Heart right ventricle (tissue), 16 donors: ENCODE measurements around the gene LARGE1. TPM values are rescaled to one million over a fixed set of nuclear protein-coding genes. Genes with fewer than 3 reads are reported as not detected.
A peak's percentile ranks its signal among the peaks of the same experiment; 100 is the strongest.

Experiments
- ATAC-seq, 8 donors: fragments of 200-7000 bp; cut with Tn5 transposase; one replicate each; pipeline ENCODE4 v1.9.1; 2020; ENCODE audit warnings: mild to moderate bottlenecking in 8 of 8, moderate library complexity in 8 of 8, moderate number of reproducible peaks in 1 of 8
- DNase-seq, 2 donors: peaks; one replicate each; pipeline ENCODE4 v3.0.0-alpha.2; 2020
- H3K27ac ChIP-seq, 10 donors: fragments of 200-600 bp; sonication (generic) in 2 of 10; one replicate each; pipeline versions ENCODE4 v1.5.0 to v1.8.0; 2020 to 2022; ENCODE audit warnings: mild to moderate bottlenecking in 3 of 10
- H3K27me3 ChIP-seq, 7 donors: fragments of 200-600 bp; one replicate each; pipeline ENCODE4 v1.8.0; 2021 to 2022; ENCODE audit warnings: mild to moderate bottlenecking in 2 of 7
- H3K36me3 ChIP-seq, 9 donors: fragments of 200-600 bp; sonication (generic) in 1 of 9; one replicate each; pipeline versions ENCODE4 v1.5.0 to v1.8.0; 2020 to 2022; ENCODE audit warnings: mild to moderate bottlenecking in 2 of 9
- H3K4me1 ChIP-seq, 9 donors: fragments of 200-600 bp; sonication (generic) in 1 of 9; one replicate each; pipeline versions ENCODE4 v1.5.0 to v1.8.0; 2020 to 2022; ENCODE audit warnings: mild to moderate bottlenecking in 4 of 9
- H3K4me3 ChIP-seq, 10 donors: fragments of 200-600 bp; sonication (generic) in 2 of 10; one replicate each; pipeline versions ENCODE4 v1.5.0 to v1.8.0; 2020 to 2022; ENCODE audit warnings: mild to moderate bottlenecking in 7 of 10, moderate library complexity in 2 of 10
- H3K9me3 ChIP-seq, 11 donors: fragments of 200-600 bp in 10 of 11; sonication (generic) in 2 of 11; one replicate each; pipeline versions ENCODE4 v1.5.0 to v1.8.0; 2013 to 2022; ENCODE audit warnings: mild to moderate bottlenecking in 2 of 11, control low read depth in 1 of 11, moderate library complexity in 1 of 11
- WGBS, 2 donors: extraction: QIAGEN DNeasy Blood & Tissue Kit; methylation state at CpG; one replicate each; pipeline ENCODE4 v1.1.7; 2013; ENCODE audit warnings: inconsistent platforms in 1 of 2; 5-methylcytosine and 5-hydroxymethylcytosine counted together
- intact Hi-C, 10 donors: fragments of 100-400 bp; cut with DNase I; formaldehyde crosslinking; loops; one replicate each; pipeline versions ENCODE4 v1.11.1 to v1.14.2; 2022
- polyA plus RNA-seq, 2 donors: library from polyadenylated mRNA; stranded (reverse); fragments of 200-250 nt; gene quantifications; one replicate each; pipeline ENCODE4 v1.2.3, GENCODE V29; 2013
- total RNA-seq, 10 donors: library from RNA; stranded (reverse); fragmentation: NEBNext Ultra II Directional in 3 of 10; extraction: Animal tissue kit (Norgen Biotek cat#: 25700) in 3 of 10; gene quantifications; one replicate each; pipeline versions ENCODE4 v1.2.1 to v1.2.4, GENCODE V29; 2021 to 2023
- TF ChIP-seq, protein P1 (sequence below), 9 donors: fragments of 200-600 bp; sonication (generic) in 2 of 9; IDR thresholded peaks; one replicate each; pipeline versions ENCODE4 v1.5.0 to v1.8.0; 2021 to 2022; ENCODE audit warnings: antibody characterized with exemption in 9 of 9, mild to moderate bottlenecking in 5 of 9, moderate library complexity in 1 of 9
- donor health status: Arrhythmogenic right ventricular cardiomyopathy.
- donor health status: ischemic (EF 13 %, LVEDD 7.1; RV severe dilation, severe dysfunction).
- donor health status: healthy with polysubstance abuse.
- donor health status: DM: no; HTN: yes; CAD: no.
- donor health status: DM: no; HTN: no; CAD: no.
- donor health status: ischemic (EF 25% LVEDD 6.9; RV normal size, moderate dysfunction).
- donor health status: ischemic (EF 25% LVEDD 5.7; RV mildly dilated, moderate dysfunction).
- donor health status: healthy.
- donor health status: DM: yes; HTN: yes; CAD: no.
- donor health status: Ischemic cardiomyopathy.
- donor health status: ischemic (EF 35%, LVEDD 5.7; RV mildly dilated, moderate dysfunction).
- donor health status: nonischemic (EF 11% LVEDD 7.7; RV severe dilation, severe dysfunction).
- donor health status: DM: yes; HTN: yes; CAD: no.
- donor health status: PGD.
- donor health status: ischemic (EF 29% LVEDD 5.4; RV normal size, mild dysfunction).
- donor health status: nonischemic (EF 23%, LVEDD 6.1; RV moderate dilation, normal function).

Gene LARGE1
- total and polyA plus RNA-seq, 12 donors, result 33.7 to 184 (median 144) TPM

DNA sequence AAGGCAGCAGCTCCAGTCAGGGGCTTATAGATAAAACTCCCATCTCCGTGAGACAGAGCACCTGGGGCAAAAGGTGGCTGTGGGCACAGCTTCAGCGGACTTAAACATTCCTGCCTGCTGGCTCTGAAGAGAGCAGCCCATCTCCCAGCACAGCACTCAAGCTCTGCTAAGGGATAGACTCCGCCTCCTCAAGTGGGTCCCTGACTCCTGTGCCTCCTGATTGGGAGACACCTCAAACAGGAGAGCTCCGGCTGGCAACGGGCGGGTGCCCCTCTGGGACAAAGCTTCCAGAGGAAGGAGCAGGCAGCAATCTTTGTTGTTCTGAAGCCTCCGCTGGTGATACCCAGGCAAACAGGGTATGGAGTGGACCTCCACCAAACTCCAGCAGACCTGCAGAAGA lies 279.4 kb downstream of the LARGE1 start:
- TF ChIP-seq, protein P1, sequence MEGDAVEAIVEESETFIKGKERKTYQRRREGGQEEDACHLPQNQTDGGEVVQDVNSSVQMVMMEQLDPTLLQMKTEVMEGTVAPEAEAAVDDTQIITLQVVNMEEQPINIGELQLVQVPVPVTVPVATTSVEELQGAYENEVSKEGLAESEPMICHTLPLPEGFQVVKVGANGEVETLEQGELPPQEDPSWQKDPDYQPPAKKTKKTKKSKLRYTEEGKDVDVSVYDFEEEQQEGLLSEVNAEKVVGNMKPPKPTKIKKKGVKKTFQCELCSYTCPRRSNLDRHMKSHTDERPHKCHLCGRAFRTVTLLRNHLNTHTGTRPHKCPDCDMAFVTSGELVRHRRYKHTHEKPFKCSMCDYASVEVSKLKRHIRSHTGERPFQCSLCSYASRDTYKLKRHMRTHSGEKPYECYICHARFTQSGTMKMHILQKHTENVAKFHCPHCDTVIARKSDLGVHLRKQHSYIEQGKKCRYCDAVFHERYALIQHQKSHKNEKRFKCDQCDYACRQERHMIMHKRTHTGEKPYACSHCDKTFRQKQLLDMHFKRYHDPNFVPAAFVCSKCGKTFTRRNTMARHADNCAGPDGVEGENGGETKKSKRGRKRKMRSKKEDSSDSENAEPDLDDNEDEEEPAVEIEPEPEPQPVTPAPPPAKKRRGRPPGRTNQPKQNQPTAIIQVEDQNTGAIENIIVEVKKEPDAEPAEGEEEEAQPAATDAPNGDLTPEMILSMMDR (IDR thresholded peaks at IDR 0.05), result no peak
- DNase-seq, result no peak
- intact Hi-C loops, result no loop called here
- peak overlapping the region in 2 of 10 donors; percentile 27 to 35 for H3K27ac ChIP-seq
- 88 to 90% methylated on average over 7 of the region's 7 CpGs for WGBS, 2 donors
- H3K4me1 ChIP-seq, result peaks cover 0 to 23% (median 8%) of the 10 kb centered on the region in 9 donors
- no peak overlapping the region for H3K4me3 ChIP-seq
- H3K36me3 ChIP-seq, result peaks cover 0 to 10% (median 0%) of the 10 kb centered on the region in 9 donors
- ATAC-seq, result no peak
- H3K27me3 ChIP-seq, result no peaks in the 10 kb centered on the region
- peaks cover 0 to 50% (median 7%) of the 10 kb centered on the region in 11 donors for H3K9me3 ChIP-seq

DNA sequence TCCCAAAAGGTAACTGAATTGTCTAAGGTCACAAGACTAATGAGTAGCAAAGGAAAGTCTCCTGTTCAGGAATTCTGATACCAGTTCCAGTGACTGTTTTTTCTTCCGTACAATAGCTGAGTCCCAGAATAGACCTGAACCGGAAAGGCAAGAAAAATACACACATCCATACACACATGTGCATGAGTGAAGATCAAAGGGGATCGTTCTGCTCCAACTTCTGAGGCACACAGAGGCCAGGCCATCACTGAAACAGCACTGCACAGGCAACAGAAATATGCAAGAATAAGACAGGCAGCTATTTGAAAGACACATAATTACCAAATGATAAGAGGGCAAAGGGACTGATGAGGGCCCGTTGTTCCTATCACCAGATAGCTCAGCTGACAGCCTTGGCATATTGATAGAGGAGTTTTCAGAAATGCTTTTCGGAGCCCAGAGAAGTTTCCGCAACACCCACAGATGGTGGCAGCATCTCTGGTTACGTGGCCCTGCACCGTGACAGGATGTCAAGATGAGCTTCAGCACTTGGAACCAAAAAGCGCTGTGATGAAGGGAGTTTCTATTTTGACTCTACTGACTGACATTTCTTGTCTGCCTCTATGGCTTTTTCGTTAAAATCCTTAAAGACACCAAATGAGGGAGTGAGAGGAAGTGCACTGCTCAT lies 280.6 kb downstream of the LARGE1 start:
- peaks cover 0 to 10% (median 0%) of the 10 kb centered on the region in 9 donors for H3K36me3 ChIP-seq
- TF ChIP-seq, protein P1 (IDR thresholded peaks at IDR 0.05), result no peak
- peaks cover 0 to 38% (median 7%) of the 10 kb centered on the region in 11 donors for H3K9me3 ChIP-seq
- 33 to 62% methylated on average over 10 of the region's 10 CpGs for WGBS, 2 donors
- peak overlapping the region in 5 of 10 donors; percentile 27 to 53 (median 35) for H3K27ac ChIP-seq
- peaks cover 0 to 23% (median 8%) of the 10 kb centered on the region in 9 donors for H3K4me1 ChIP-seq
- H3K4me3 ChIP-seq, result no peak overlapping the region
- intact Hi-C loops, result no loop called here
- DNase-seq, result no peak
- ATAC-seq, result peak in 7 of 8 donors; percentile 17 to 80 (median 64)
- H3K27me3 ChIP-seq, result no peaks in the 10 kb centered on the region

DNA sequence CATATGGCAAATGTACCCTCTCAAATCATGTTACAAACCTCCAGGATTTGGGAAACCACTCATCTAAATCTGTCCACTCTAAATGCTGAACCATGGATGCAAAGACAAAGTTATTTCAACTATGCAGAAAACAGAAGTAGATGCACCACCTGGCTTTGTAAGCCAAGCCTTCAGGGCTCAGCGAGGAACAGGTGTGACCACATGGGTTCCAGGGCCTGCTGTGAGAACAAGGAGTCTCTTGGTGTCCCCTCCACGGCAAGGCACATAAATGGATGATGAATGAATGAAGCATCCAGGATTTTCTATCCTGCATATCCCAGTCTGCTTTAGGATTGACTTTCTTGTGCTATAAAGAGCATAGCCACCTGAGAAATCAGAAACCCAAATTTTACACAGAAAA lies 284.5 kb downstream of the LARGE1 start:
- H3K27me3 ChIP-seq, result no peaks in the 10 kb centered on the region
- no peak overlapping the region for H3K4me3 ChIP-seq
- peaks cover 0 to 17% (median 0%) of the 10 kb centered on the region in 11 donors for H3K9me3 ChIP-seq
- no peak overlapping the region for H3K27ac ChIP-seq
- WGBS, 2 donors, result 49 to 71% methylated on average over 2 of the region's 2 CpGs
- H3K36me3 ChIP-seq, result peaks cover 0 to 15% (median 0%) of the 10 kb centered on the region in 9 donors
- TF ChIP-seq, protein P1 (IDR thresholded peaks at IDR 0.05), result no peak
- intact Hi-C loops, result no loop called here
- no peak for DNase-seq
- no peak for ATAC-seq
- H3K4me1 ChIP-seq, result peaks cover 0 to 20% (median 8%) of the 10 kb centered on the region in 9 donors

GRCh38 chr22:33631777-33632176 lies 288.5 kb downstream of the LARGE1 start:
- 85 to 86% methylated on average over 9 of the region's 9 CpGs for WGBS, 2 donors
- TF ChIP-seq, protein P1 (IDR thresholded peaks at IDR 0.05), result no peak
- no peak for DNase-seq
- Histone ChIP-seq H3K9me3 (peaks cover 0 to 5% (median 0%) of the 10 kb centered on the region in 11 donors), H3K36me3 (peaks cover 0 to 5% (median 0%) of the 10 kb centered on the region in 9 donors), H3K4me3 (no peak overlapping the region), H3K27ac (no peak overlapping the region), H3K27me3 (no peaks in the 10 kb centered on the region), H3K4me1 (no peaks in the 10 kb centered on the region)
- no peak for ATAC-seq
- intact Hi-C loops, result no loop called here
